BE2C (cell line): ENCODE results near the gene PPP1R7.

Source experiments
- DNase-seq: peaks from one replicate; pipeline ENCODE4 v3.0.0-alpha.2; 2020
- H3K27me3 ChIP-seq: fragments of 250-450 bp; sonication (Bioruptor Pico); 2 replicates; pipeline ENCODE4 v1.5.1; 2020; ENCODE audit warnings: mild to moderate bottlenecking
- H3K36me3 ChIP-seq: fragments of 250-450 bp; sonication (Bioruptor Pico); 2 replicates; pipeline ENCODE4 v1.5.1; 2020; ENCODE audit warnings: mild to moderate bottlenecking
- H3K4me1 ChIP-seq: fragments of 250-450 bp; sonication (Bioruptor Pico); 2 replicates; pipeline ENCODE4 v1.5.1; 2020
- H3K4me3 ChIP-seq: 2 replicates; pipeline ENCODE4 v1.5.1; 2011; ENCODE audit warnings: low read depth, low read length
- H3K9me3 ChIP-seq: fragments of 250-450 bp; sonication (Bioruptor Pico); 2 replicates; pipeline ENCODE4 v1.5.1; 2020
- CTCF ChIP-seq: IDR thresholded peaks from 2 replicates; pipeline ENCODE4 v1.5.1; 2012; ENCODE audit warnings: mild to moderate bottlenecking, low read depth, low read length

Gene PPP1R7

DNA sequence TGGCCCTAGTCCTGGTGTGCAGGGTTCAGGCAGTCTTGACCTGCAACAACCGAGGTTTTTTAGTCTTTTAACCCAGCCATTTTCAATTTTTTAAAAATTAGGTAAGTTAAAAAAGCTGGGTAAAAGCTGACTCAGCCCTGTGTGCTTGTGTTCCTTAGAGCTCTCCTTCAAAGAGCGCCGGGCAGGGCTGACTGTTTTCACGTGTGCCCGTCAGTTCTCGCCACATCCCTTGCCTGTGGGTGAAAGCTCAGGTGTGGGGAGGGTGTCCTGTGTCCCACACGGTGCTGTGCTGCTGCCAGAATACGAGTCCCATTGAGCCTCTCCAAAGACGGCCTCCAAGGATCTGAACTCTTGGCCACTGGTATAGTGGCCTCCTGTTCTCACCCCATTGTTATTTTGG lies 33.0 kb downstream of the PPP1R7 start:
- Histone ChIP-seq H3K9me3 (no peaks in the 10 kb centered on the region), H3K4me1 (no peaks in the 10 kb centered on the region), H3K36me3 (peaks cover 6% of the 10 kb centered on the region; the same call in 1 of the 2 replicates), H3K27me3 (no peaks in the 10 kb centered on the region), H3K4me3 (no peak overlapping the region)
- DNase-seq: no peak
- no peak for TF ChIP-seq CTCF

DNA sequence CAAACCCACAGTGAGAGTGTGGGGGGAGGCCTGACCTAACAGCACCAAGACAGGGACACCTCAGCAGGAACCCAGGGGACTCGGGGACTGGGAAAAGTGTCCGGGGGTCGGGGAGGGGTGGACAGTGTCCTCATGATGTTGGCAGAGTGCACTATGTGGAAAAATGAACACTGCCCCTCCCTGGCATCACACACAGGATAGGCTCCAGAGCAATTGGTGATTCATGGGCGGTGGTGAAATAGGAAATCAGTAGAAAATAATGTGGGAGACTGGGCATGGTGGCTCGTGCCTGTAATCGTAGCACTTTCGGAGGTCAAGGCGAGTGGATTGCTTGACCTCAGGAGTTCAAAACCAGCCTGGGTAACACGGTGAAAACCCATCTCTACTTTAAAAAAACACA lies 34.6 kb downstream of the PPP1R7 start:
- Histone ChIP-seq H3K4me3 (no peak overlapping the region), H3K27me3 (no peaks in the 10 kb centered on the region), H3K36me3 (peaks cover 6% of the 10 kb centered on the region; the same call in 1 of the 2 replicates), H3K4me1 (no peaks in the 10 kb centered on the region), H3K9me3 (no peaks in the 10 kb centered on the region)
- DNase-seq: no peak
- TF ChIP-seq CTCF: no peak

DNA sequence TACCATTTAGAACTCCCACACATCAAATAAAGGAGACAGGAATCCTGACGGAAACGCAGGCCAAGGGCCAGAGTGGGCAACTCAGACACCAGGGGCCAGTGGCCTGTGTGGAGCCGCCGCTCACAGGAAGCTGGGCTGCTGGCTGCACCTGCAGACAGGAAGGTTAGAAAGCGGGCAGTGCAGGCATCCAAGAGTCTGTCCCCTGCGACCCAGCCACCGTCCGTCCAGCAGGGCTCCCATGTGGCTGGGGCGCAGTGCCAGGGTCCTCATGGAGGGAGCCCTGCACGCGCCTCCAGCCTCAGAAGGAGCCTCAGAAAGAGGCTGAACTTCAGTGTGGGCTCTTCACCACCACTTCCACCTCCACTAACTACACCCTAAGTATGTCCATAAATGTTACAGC lies 35.7 kb downstream of the PPP1R7 start:
- H3K36me3 ChIP-seq: peaks cover 6% of the 10 kb centered on the region; the same call in 1 of the 2 replicates
- H3K9me3 ChIP-seq: no peaks in the 10 kb centered on the region
- TF ChIP-seq CTCF: no peak
- H3K27me3 ChIP-seq: no peaks in the 10 kb centered on the region
- no peak for DNase-seq
- H3K4me3 ChIP-seq: no peak overlapping the region
- no peaks in the 10 kb centered on the region for H3K4me1 ChIP-seq

- no peak for TF ChIP-seq CTCF
- Histone ChIP-seq H3K4me3 (no peak overlapping the region), H3K4me1 (no peaks in the 10 kb centered on the region), H3K9me3 (no peaks in the 10 kb centered on the region), H3K36me3 (peaks cover 6% of the 10 kb centered on the region; the same call in 1 of the 2 replicates), H3K27me3 (no peaks in the 10 kb centered on the region)
- no peak for DNase-seq
Measured at GRCh38 chr2:241187101-241187917, 37.0 kb downstream of the PPP1R7 start.

GRCh38 chr2:241187918-241188234 lies 37.6 kb downstream of the PPP1R7 start:
- H3K27me3 ChIP-seq: no peaks in the 10 kb centered on the region
- H3K4me3 ChIP-seq: no peak overlapping the region
- no peaks in the 10 kb centered on the region for H3K9me3 ChIP-seq
- no peak for DNase-seq
- no peak for TF ChIP-seq CTCF
- H3K4me1 ChIP-seq: no peaks in the 10 kb centered on the region
- peaks cover 2% of the 10 kb centered on the region; the same call in 1 of the 2 replicates for H3K36me3 ChIP-seq

- DNase-seq: no peak
- Histone ChIP-seq H3K9me3 (no peaks in the 10 kb centered on the region), H3K27me3 (no peaks in the 10 kb centered on the region), H3K4me1 (no peaks in the 10 kb centered on the region), H3K4me3 (no peak within 1 kb of the TSS), H3K36me3 (no peaks in the 10 kb centered on the region)
- no peak for TF ChIP-seq CTCF
Measured at GRCh38 chr2:241188361-241189092, 38.3 kb downstream of the PPP1R7 start, which contains the start of gene ANO7. Gene ANO7 (plus strand): TSS chr2:241188677. CDS start chr2:241190064, 1,387 bp downstream.
